MM.1S (cell line): ENCODE results near the gene TPD52L1.

Source experiments
- EZH2 ChIP-seq: fragments of 300-600 bp; sonication (generic); optimal IDR thresholded peaks from 2 replicates; pipeline ENCODE3; 2017; ENCODE audit warnings: low read depth, mild to moderate bottlenecking, antibody characterized with exemption, low read length, mixed read lengths
- EZH2phosphoT487 ChIP-seq: fragments of 300-600 bp; sonication (generic); IDR thresholded peaks from 2 replicates; pipeline ENCODE4 v1.6.1; 2018; ENCODE audit warnings: antibody characterized with exemption, low read length
- TF ChIP-seq, protein P1 (sequence below): fragments of 300-600 bp; sonication (generic); IDR thresholded peaks from 2 replicates; pipeline ENCODE4 v1.5.1; 2016; ENCODE audit warnings: antibody characterized with exemption, low read length, mixed read lengths

DNA sequence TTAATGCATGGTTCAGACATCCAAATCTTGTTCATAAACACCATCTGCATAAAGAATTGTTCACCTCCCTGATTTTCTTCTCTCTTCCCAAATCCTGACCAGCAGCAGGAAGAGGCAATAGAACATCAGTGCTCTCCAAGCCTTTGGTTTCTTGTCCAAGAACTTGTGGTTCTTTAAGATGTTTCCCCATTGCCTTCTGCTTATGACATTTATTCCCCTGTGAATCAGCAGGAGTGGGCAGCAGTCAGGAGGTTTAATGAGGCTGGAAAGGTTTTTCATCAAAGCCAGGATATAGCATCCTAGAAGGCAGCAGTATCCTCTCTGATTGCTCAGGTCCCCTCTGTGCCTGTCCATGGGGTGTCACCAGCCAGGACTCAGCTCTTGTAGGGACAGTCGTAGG lies 142.9 kb downstream of the TPD52L1 start:
- TF ChIP-seq, protein P1, sequence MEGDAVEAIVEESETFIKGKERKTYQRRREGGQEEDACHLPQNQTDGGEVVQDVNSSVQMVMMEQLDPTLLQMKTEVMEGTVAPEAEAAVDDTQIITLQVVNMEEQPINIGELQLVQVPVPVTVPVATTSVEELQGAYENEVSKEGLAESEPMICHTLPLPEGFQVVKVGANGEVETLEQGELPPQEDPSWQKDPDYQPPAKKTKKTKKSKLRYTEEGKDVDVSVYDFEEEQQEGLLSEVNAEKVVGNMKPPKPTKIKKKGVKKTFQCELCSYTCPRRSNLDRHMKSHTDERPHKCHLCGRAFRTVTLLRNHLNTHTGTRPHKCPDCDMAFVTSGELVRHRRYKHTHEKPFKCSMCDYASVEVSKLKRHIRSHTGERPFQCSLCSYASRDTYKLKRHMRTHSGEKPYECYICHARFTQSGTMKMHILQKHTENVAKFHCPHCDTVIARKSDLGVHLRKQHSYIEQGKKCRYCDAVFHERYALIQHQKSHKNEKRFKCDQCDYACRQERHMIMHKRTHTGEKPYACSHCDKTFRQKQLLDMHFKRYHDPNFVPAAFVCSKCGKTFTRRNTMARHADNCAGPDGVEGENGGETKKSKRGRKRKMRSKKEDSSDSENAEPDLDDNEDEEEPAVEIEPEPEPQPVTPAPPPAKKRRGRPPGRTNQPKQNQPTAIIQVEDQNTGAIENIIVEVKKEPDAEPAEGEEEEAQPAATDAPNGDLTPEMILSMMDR: no peak
- no peak for TF ChIP-seq EZH2phosphoT487
- no peak for TF ChIP-seq EZH2
